A204.1 (cell line): ENCODE data around the gene CDH6.

Experiments used
- FAIRE-seq: peaks from 2 replicates; lab custom pipeline; 2012; peaks lifted over from hg19 to GRCh38; lab: Jason Lieb, UNC

The CDH6 gene

DNA sequence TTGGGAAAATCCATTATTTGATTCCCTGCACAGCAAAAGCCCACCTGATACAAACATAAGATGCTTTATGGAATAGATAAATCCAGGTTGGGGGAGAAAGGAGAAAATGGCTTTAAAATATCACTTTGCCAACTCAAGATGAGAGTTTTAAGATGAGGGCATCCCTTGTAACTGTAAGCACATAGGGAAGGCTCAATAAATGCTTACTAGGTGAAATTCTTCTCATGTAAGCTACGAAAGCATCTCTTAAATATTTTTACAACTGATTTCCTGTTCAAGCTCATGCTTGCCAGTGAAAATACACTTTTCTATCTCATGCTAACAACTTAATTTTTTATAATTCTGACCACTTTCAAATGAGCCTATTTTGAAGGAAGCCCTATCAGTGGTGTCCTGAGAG is 11.5 kb downstream of the CDH6 start:
- FAIRE-seq = no peak

DNA sequence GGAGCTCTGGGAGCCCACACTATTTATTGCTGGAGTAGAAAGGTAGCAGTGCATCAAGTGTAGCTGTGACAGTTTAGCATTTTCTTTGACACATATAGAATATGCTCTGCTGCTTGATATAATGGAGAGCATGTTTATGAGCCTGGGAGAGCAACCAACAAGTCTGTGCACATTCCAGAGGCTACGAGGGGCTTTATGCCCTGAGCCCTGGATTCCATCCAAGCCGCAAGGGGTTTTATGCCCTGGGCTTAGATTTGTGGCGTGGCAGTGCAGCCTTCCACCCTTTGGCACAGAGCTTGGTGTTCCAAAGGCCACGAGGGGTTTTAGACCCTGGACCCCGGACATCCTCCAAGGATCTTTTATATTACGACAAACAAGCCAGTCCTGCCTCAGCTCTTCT is 14.6 kb downstream of the CDH6 start:
- FAIRE-seq = no peak

DNA sequence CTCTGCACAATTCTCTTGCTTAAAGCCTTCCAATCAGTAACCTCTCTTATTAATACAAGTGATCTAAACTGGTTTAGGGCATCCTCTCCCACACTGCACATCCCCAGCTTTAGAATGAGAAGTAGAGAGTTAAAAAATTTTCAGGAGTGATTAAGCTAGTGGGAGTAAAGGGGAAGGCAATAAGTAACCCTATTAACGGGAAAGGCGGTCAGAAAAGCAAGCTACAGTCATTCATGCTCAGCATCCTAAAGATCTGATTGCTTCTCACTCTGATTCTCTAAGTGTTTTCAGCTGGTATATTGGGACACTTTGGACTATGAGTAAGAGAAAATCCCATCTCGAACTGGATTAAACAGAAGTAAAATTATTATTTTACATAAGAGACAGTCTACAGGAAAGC is 15.8 kb downstream of the CDH6 start:
- no peak for FAIRE-seq

DNA sequence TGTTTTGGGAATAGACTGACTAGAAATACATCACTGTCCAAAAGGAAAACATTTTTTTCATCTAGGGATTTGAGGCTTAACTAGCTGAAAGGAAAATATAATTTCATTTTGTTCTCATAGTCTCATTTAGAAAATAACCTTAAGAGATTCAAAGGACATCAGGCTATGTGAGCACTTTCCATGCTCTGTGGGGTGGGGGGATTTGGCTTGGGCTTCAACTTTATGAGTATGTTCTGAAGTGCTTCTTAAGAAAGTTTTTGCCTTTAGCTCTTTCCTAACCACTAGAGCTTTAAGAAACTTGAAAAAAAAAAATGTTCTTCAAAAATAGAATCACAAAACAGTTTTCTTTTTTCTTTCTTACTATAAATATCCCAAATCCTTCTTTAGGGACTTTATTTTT is 17.6 kb downstream of the CDH6 start:
- FAIRE-seq = no peak

DNA sequence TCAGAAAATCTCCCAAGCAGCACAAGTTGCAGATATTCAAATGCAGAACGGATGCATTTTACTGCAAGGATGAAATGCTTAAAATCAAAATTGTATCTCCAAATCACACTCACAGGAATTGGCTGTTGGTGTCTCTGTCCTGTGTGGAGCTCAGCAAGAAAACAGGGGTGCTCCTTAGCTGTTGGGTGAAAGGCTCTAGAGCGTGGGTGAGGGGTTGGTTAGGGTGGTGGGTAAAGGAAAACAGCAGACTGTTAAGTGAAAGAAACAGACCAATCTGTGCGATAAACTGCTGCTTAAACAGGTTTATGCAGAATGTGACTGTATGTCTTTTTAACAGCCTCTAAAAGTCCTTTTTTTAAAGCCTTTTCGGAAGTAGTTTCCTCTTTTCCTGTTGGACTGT is 19.8 kb downstream of the CDH6 start:
- FAIRE-seq = no peak

DNA sequence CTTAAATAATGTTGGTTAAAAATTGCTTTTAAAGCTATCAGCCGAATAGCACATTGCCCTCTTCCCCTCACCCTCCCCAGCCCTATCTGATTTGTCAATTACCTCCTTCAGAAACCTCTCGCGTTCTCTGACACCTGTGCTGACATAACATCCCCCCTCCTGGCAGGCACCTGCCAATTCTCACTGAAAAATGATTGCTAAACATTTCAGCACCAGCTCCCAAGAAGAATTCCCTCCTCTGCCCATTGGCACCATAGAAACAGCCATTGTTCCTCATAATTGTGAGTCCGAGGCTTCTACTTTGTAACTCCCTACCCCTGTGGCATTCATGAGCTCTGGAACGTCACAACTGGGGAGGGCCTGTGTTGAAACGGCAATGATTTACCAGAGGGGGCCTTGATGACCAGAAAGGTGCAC is 20.2 kb downstream of the CDH6 start:
- FAIRE-seq = no peak

DNA sequence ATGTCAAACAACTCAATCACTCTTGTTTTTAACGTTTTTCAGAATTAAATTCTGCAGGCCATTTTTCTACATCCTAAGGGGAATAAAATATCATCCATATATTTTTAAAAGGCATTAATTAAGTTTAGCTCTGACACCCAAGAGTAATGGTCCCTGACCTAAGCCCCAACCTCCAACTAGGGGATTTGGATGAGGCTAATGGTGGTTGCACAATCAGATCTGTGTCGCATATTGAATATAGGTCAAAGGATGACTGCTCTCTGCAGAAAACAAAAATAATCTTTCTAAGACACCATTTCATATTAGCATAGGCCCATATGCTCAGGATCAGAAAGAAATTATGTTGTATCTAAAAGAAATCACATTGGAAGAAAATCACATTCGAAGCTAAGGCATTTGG is 20.7 kb downstream of the CDH6 start:
- no peak for FAIRE-seq

DNA sequence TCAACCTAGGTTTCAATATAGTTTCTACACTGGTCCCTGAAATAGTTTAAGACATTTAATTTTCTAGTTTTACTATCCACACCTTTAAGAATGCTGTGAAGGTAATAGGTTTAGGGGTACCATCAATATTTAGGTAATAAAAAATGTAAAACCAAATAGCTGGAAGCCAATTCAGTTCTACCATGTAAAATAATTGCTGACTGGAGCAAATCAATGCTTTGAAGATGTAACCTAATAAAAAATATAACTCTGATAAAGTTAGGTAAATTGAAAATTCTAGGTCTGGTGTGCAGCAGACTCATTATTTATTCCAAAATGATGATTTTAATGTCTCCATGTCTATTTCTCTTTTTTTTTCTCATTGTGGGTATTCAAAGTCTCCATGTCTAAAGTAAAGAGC is 21.8 kb downstream of the CDH6 start:
- no peak for FAIRE-seq

DNA sequence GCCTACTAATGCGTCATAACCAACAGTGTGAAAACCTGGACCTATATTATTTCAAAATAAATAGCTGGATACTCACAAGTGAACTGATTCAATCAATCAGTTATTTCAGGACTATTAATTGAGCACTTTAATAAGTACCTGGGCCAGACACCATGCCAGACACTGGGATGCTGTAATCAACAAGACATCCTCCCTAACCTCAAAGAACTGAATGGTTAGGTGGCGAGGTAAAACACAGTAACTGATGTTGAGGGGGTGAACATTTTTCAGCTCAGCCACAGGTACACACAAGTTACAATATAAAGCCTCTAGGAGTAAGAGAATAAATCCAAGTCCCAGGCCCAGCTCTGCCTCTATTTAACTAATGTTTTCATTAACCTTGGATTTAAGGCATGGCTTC is 24.0 kb downstream of the CDH6 start:
- no peak for FAIRE-seq

DNA sequence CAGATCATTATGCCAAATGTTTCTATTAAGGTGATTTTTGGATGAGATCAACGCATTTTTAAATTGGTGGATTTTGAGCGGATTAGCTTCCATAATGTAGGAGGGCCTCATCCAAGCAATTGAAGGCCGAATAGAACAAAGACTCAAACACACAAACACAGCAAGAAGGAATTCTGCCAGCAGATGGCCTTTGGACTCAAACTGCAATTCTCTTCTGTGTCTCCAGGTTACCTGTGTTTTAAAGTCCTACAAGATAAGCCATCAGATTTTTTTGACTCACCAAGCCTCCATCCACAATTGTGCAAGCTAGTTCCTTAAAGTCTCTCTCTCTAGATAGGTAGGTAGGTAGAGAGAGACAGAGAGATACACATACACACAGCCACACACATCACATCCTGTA is 25.5 kb downstream of the CDH6 start:
- no peak for FAIRE-seq

DNA sequence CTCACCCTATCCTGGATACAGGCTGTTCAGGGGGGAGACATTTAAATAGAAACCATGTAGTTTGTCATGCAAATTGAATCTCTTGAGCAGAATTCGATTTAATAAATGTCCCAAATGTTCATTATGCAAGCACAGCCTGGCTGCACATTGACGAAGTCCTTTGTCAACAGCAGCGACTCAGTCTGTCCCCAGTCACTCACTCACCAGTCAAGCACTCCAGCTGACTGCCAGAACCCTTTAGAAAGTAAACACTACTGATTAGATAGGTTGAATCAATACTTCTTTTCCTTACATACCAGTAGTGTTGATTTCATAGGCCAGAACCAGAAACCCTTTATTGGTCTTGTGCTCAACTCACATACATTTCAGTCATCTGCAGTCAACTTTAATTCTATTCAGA is 27.5 kb downstream of the CDH6 start:
- no peak for FAIRE-seq

DNA sequence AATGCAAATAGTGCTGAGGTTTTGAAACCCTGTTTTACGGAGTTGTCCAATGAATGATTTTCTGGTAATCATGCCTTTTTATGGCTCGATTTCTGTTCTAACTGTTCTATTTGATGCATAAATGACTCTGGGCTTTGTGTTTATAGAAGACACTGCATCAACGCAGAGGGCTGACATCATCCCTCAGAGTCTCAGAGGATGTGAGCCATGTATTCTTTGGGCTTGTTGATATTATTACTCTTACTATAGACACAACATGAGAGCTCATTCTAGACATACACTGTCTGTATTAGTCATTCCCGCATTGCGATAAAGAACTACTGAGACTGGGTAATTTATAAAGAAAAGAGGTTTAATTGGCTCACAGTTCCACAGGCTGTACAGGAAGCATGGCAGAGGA is 31.6 kb downstream of the CDH6 start:
- no peak for FAIRE-seq

DNA sequence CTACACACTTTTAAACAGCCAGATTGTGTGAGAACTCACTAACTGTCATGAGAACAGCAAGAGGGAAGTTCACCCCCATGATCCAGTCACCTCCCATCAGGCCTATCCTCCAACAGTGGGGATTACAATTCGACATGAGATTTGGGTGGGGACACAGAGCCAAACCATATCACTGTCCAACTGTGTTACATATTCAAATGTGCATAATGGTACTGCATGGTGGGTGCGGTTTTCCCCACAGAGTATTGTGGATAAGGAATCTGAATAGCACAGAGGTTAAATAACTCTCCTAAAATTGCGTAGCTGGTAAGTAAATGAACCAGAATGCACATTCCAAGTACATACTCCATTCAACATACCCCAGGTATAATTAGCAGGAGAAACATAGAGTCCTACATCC is 32.1 kb downstream of the CDH6 start:
- no peak for FAIRE-seq

DNA sequence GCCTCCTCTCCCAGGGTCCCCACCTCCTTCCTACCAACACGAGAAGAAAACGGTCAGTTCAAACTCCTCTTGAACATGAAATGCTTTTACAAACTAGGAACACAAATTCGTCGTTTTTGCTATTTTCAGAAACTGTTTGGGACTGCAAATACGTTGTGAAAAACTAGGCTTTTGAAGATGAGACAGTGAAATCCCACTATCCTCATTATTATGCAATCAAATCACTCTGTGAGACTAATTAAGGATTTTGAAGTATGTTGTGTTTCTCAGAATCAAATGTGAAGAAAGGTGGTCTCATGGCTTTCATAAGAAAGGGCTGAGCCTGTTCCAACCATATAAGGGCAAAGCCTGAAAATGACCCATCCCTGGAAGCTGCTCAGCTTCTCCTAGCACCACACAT is 33.2 kb downstream of the CDH6 start:
- no peak for FAIRE-seq

DNA sequence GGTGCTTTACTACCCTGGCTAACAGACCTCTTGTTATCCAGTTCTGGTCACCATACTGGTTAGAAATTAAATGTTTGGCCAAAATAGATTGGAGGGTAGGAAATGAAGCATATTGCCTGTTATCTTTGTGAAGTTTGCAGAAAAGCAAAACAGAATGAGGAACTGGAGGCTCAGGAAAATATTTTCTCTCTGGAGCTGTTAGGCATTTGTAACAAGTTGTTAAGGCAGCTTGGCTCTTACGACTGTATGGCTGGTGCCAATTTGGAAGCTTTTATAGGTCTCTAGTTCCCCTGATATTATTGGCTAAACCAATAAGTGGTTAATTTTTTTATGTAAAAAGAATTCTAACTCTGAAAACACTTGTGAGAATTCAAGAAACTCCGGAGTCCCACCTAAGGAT is 35.8 kb downstream of the CDH6 start:
- no peak for FAIRE-seq

DNA sequence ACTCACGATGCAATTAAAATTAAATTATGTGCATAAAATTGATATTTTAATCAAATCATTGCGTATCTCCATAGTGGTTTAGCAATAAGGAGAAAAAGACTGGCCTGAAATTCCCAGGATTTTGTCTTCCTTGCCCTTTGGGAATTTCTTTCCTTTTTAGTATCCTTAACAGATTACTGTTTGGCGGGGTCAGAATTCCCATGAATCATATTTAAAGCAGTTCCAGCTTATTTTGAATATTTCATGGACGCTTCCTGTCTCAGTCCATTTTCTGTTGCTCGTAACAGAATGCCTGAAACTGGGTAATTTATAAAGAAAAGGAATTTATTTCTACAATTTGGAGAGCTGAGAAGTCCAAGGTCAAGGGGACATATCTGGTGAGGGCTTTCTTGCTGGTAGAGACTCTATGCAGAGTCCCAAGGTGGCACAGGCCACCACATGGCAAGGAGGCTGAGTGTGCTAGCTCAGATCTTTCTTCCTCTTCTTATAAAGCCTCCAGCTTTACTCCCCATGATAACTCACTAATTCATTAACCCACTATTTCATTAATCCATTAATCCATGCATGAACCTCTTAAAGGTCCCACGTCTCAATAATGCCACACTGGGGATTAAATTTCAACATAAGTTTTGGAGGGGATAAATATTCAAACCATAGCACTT is 37.8 kb downstream of the CDH6 start:
- FAIRE-seq = no peak

DNA sequence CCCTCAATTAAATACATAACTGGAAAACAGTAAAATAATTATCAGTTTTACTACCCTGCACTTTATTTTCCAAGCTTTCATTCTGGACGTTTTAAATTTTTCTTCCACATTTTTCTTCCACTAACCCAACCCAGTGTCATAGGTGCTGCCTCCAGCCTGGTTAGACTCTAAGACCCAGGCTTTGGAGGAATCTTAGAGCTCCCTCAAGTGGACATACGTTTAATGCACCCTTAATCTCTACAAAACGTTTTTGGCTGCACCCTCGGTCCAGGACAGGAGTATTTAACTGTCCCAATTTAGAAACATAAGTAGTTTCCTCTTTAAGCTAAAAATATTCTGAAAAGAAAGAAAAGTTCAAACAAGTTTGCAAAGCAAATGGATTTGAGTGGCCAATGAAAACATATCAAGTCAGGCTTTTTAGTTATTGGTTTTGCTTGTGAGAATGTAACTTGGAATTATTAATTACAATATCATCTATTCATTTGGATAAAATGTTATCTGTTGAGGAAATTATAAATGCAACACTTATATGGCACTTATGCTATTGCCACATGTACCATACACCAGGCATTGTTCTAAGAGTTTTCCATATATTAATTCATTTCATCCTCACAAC is 38.9 kb downstream of the CDH6 start:
- FAIRE-seq = peak; percentile 73

DNA sequence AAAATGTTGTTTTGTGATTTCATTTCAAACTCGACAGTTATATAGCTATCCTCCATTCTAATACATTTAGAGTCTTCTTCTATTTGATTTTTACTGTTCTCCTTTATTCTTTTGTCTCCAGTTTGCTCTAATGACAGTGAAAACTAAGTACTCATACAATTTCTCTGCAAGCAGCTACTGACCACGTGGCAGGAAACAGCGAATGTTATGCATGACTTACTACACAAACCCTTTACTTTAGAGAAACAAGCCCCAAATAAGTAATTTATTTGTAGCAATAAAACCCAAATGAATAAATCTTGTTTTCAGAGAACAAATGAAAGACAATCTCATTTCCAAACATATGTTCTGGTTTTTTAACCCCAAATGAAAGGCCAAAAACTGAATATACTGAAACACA is 41.9 kb downstream of the CDH6 start:
- FAIRE-seq = no peak

DNA sequence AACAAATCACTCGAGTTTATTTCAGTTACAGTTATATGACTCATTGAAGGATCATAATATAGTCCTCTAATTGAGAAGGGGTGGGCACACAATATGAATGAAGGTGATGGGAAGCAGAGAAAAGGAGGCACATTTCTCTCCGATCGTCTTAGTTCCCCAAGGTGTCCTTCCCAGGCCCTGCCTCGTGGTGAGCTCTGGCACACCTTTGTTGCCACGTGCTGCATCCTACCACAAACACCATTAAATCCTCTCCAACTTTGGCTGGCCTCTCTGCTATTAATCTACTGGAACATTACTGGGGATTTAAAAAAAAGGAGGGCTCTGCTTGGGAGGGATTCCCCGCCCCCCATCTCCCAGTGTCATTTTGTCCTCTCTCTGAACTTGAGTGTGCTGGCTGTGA is 42.9 kb downstream of the CDH6 start:
- no peak for FAIRE-seq

DNA sequence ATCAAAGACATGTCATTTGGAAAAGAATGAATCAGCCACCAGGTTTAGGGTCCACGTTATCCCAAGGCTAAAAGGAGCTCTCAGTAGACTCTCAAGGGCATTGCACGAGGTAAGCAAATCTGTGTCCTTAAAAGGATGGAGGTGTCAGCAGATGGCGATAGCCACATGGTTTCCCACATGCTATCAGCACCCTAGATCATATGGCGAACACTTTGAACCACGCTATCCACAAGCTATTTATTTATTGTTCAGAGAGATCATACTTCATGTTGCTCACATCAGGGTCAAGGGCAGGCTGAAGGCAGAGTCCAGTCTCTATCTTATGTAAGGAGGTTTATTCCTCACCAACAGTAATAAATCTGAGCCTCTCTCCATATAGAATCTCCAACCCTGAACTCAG is 43.7 kb downstream of the CDH6 start:
- FAIRE-seq = no peak

DNA sequence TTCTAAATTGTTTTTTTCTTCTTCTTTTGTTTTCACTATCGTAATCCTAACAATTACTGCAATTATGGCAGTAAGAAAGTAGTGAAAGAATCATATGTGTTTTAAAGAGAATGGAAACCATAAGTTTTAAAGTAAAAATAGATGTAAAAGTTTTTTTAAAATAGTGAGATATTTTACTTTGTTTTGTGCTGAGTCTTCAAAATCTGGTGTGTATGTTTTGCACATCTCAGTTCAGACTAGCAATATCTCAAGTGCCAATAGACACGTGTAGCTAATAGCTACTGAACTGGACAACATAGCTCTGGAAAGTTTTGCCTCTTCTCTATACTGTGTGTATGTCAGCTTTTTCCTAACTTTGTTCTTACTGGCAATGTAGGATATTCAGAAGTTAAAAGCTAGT is 45.0 kb downstream of the CDH6 start:
- FAIRE-seq = no peak

DNA sequence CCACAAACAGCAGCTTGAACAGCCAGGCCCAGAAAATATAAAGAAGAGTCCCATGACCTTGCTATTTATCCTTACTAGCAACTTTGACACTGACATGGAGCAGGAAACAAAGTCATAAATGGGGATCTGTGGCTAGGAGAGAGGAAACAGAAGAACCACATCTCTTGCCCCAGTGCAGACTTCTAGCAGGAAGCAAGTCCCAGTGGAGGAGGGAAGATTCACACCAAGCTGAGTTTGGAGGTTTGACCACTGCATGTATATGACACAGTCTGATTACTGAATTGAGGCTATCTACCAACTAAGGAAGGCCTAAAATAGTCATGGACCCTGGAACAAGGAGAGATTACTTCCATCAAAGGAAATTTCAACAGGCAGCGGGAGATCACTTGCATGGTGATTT is 51.4 kb downstream of the CDH6 start:
- FAIRE-seq = no peak

DNA sequence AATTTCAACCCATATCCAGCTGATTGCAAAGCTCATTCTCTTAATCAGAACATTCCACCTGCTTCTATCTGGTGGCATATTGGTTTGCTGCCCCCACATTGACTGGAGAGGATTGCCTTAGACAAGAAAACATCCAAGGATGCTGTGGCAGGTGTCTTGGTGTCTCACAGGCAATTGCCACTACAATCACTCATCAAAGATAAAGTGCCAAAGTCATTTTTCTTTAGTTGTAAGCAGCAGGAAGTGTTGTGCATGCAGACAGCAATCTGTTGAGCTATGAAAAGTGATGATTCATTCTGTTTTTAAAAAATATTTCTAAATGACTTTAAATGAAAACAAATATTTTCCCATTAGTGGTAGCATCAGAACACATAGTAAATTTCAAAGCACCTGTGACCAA is 53.9 kb downstream of the CDH6 start:
- no peak for FAIRE-seq

DNA sequence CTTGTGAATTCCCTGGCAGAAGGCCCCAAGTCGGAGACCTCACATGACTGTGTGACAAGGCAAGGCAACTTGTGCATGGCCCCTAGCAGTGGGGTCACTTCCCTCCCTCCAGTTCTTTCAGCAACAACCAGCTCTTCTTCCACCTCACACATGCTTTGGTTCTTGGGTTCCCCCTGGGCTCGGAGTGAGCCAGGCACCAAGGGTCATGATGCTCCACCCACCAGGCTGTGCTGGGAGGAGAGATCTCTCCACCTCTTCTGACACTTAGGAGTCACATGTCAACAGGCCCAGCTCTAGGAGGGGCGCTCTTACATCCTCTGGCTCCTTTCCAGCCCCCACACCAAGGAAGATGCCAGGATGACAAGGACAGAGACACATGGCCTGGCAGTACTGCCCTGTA is 56.7 kb downstream of the CDH6 start:
- FAIRE-seq = no peak

DNA sequence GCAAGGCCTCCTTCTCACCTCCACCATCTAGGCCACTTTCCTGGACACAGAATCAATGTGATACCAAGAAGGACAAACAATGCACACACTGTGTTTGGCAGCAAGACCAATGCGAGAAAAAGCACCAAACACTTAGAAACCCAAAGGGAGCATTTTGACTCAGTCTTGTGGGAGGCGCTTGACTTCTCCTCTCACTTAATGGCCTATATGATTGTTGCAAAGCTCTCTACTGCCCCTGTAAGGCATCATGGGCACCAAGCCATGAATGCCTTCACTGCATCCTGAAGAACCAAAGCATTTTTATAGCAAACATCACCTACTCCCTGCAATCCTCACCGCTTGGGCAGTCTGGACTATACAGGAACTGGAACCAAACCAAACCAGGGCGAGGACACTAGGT is 57.5 kb downstream of the CDH6 start:
- no peak for FAIRE-seq
